Neutrophil (primary cell): ENCODE measurements around the gene RP9.

ENCODE experiments used
- H3K27ac ChIP-seq: fragments of 200-600 bp; sonication (generic); 2 replicates; pipeline ENCODE4 v1.5.1; 2016; ENCODE audit warnings: mild to moderate bottlenecking, moderate library complexity
- H3K27me3 ChIP-seq: fragments of 200-600 bp; sonication (generic); 2 replicates; pipeline ENCODE4 v1.6.0; 2016; ENCODE audit warnings: mild to moderate bottlenecking
- H3K36me3 ChIP-seq: fragments of 200-600 bp; sonication (generic); 2 replicates; pipeline ENCODE4 v1.5.1; 2017
- H3K4me1 ChIP-seq, 2 experiments: fragments of 200-600 bp in 1 of 2; sonication (generic) in 1 of 2; 1 replicate in 1 of 2; 2 replicates in 1 of 2; pipeline versions ENCODE4 v1.5.1 to v1.6.1; 2013 to 2016; ENCODE audit warnings: low read depth in 1 of 2, low read length in 1 of 2, mild to moderate bottlenecking in 1 of 2, moderate library complexity in 1 of 2; ENCODE audit not compliant: control insufficient read depth in 1 of 2, insufficient read depth in 1 of 2
- H3K4me3 ChIP-seq, 2 experiments: fragments of 200-600 bp in 1 of 2; sonication (generic) in 1 of 2; 1 replicate in 1 of 2; 2 replicates in 1 of 2; pipeline ENCODE4 v1.5.1; 2013 to 2016; ENCODE audit warnings: low read depth in 1 of 2, low read length in 1 of 2, mild to moderate bottlenecking in 1 of 2, moderate library complexity in 1 of 2
- H3K9me3 ChIP-seq: fragments of 200-600 bp; sonication (generic); 2 replicates; pipeline ENCODE4 v1.5.1; 2016
- TF ChIP-seq, protein P1 (sequence below): fragments of 200-600 bp; sonication (generic); IDR thresholded peaks from 2 replicates; pipeline ENCODE4 v1.5.1; 2016; ENCODE audit warnings: antibody characterized with exemption

RP9 gene

DNA sequence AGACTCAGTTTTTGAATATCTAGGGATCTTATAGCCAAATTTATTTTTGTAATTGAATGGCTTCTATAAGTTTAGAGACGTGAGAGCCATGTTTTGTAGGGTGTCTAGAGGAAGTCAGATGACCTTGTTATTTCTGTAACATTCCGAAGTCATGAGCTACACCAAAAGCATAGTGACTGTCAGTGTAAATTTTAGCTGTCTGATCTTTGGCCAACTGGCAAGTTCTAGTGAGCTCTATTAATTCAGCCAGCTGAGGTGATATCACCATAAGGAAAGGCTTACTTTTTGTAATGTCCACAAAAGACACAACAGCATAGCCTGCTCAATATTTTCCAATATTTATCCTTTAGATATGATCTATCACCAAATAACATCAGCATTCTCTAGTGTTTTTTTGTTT, 36.7 kb downstream of the RP9 start:
- TF ChIP-seq, protein P1, sequence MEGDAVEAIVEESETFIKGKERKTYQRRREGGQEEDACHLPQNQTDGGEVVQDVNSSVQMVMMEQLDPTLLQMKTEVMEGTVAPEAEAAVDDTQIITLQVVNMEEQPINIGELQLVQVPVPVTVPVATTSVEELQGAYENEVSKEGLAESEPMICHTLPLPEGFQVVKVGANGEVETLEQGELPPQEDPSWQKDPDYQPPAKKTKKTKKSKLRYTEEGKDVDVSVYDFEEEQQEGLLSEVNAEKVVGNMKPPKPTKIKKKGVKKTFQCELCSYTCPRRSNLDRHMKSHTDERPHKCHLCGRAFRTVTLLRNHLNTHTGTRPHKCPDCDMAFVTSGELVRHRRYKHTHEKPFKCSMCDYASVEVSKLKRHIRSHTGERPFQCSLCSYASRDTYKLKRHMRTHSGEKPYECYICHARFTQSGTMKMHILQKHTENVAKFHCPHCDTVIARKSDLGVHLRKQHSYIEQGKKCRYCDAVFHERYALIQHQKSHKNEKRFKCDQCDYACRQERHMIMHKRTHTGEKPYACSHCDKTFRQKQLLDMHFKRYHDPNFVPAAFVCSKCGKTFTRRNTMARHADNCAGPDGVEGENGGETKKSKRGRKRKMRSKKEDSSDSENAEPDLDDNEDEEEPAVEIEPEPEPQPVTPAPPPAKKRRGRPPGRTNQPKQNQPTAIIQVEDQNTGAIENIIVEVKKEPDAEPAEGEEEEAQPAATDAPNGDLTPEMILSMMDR = no peak
- peaks cover 8% of the 10 kb centered on the region for H3K9me3 ChIP-seq
- no peak overlapping the region for H3K4me3 ChIP-seq
- H3K27me3 ChIP-seq = peaks cover 28% of the 10 kb centered on the region
- H3K4me1 ChIP-seq = no peaks in the 10 kb centered on the region
- H3K27ac ChIP-seq = no peak overlapping the region
- H3K36me3 ChIP-seq = no peaks in the 10 kb centered on the region

DNA sequence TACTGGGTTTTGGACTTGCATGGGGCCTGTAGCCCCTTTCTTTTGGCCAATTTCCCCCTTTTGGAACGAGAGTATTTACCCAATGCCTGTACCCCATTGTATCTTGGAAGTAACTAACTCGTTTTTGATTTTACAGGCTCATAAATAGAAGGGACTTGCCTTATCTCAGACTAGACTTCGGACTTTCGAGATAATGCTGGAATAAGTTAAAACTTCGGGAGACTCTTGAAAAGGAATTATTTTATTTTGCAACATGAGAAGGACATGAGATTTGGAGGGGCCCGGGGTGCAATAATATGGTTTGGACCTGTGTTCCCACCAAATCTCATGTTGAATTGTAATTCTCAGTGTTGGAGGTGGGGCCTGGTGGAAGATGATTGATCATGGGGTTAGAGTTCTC, 38.4 kb downstream of the RP9 start:
- Histone ChIP-seq H3K36me3 (no peaks in the 10 kb centered on the region), H3K27ac (no peak overlapping the region), H3K27me3 (peaks cover 12% of the 10 kb centered on the region), H3K4me1 (no peaks in the 10 kb centered on the region), H3K4me3 (no peak overlapping the region), H3K9me3 (peaks cover 8% of the 10 kb centered on the region)
- TF ChIP-seq, protein P1 = no peak

DNA sequence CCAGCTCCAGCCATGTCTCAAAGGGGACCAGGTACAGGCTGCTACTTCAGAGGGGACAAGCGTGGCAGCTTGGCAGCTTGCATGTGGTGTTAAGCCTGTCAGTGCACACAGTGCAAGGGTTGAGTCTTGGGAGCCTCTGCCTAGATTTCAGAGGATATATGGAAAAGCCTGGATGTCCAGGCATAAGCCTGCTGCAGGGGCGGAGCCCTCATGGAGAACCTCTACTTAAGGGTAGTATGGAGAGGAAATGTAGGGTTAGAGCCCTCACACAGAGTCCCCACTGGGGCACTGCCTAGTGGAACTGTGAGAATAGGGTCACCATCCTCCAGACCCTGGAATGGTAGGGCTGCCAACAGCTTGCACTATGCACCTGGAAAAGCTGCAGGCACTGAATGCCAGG, 38.9 kb downstream of the RP9 start:
- Histone ChIP-seq H3K36me3 (no peaks in the 10 kb centered on the region), H3K27me3 (peaks cover 7% of the 10 kb centered on the region), H3K9me3 (peaks cover 8% of the 10 kb centered on the region), H3K4me3 (no peak overlapping the region), H3K27ac (no peak overlapping the region), H3K4me1 (no peaks in the 10 kb centered on the region)
- TF ChIP-seq, protein P1 = no peak

DNA sequence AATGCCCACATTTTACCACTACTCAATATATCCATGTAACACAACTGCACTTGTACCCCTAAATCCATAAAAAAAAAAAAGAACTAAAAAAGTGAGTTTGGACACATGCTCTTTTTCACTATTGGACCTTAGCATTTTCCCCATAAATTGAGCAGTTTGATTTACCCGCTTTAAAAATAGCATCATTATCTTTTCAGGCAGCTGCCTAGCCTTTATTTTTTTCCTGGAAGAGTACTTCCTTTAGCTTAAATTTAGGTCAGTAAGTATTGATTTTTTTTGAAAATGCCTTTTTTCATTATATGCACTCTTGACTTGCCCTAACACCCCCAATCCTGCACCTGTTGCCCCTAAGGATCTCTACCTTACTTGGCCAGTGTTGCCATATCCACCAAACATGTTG, 41.3 kb downstream of the RP9 start:
- Histone ChIP-seq H3K4me3 (no peak overlapping the region), H3K4me1 (peaks cover 7 to 8% of the 10 kb centered on the region in 2 experiments), H3K27me3 (no peaks in the 10 kb centered on the region), H3K9me3 (peaks cover 8% of the 10 kb centered on the region), H3K36me3 (no peaks in the 10 kb centered on the region), H3K27ac (no peak overlapping the region)
- TF ChIP-seq, protein P1 = no peak

DNA sequence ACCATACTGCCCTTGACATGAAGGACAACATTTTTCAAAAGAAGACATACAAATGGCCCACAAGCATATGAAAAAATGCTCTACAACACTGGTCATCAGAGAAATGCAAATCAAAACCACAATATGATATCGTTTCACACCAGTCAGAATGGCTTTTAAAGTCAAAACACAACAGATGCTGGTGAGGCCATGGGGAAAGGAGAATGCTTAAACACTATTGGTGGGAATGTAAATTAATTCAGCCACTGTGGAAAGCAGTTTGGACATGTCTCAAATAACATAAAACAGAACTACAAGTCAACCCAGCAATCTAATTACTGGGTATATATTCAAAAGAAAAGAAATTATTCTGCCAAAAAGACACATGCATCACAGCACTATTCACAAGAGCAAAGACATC, 42.4 kb downstream of the RP9 start:
- TF ChIP-seq, protein P1 = no peak
- H3K27ac ChIP-seq = no peak overlapping the region
- H3K4me1 ChIP-seq = peaks cover 11 to 12% of the 10 kb centered on the region in 2 experiments
- H3K9me3 ChIP-seq = peaks cover 8% of the 10 kb centered on the region
- H3K27me3 ChIP-seq = no peaks in the 10 kb centered on the region
- no peaks in the 10 kb centered on the region for H3K36me3 ChIP-seq
- H3K4me3 ChIP-seq = no peak overlapping the region

DNA sequence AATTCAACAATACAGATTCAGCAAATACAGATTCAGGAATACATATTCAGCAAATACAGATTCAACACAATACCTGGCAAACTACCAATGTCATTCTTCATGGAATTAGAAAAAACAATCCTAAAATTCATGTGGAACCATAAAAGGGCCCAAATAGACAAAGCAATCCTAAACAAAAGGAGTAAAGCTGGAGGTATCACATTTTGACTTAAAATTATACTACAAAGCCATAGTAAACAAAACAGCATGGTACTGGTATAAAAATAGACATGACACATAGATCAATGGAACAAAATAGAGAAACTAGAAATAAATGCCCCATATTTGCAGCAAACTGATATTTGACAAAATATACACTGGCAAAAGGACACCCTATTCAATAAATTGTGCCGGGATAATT, 43.2 kb downstream of the RP9 start:
- TF ChIP-seq, protein P1 = no peak
- Histone ChIP-seq H3K4me1 (peaks cover 19 to 20% of the 10 kb centered on the region in 2 experiments), H3K27ac (no peak overlapping the region), H3K4me3 (no peak overlapping the region), H3K9me3 (peaks cover 8% of the 10 kb centered on the region), H3K27me3 (no peaks in the 10 kb centered on the region), H3K36me3 (no peaks in the 10 kb centered on the region)
